Glomerular visceral epithelial cell (primary cell): ENCODE data around the gene SDF4.

ENCODE experiments used
- DNase-seq: peaks from one replicate; pipeline ENCODE4 v3.0.0-alpha.2; 2016; ENCODE audit errors: extremely low spot score

The SDF4 gene

DNA sequence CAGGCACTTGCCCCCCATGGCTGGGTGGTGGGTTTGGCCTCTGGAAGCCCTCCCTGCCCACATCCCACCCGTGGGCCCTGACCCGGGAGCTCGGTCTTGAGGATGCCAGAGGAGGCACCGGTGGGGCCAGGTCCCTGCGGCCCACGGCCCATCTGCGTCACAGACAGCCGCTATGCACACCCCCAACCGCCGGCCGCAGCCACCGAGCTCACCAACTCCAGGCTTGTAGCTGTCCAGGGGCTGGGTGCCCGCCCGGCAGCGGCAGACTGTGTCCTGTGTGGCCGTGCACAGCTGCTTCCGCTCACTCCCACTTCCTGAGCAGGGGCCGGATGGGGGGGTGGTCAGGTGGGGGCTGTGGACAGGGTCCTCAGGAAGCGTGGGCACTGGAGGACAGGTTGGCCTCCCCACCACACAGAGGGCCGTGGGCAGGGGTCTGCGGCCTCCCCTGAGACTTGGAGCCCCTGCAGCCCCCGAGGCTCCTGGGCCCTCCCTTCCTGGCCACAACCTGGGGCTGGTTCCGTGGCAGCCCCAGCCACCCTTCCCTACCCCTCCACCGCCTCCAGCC is 18.9 kb downstream of the SDF4 start:
- no peak for DNase-seq

DNA sequence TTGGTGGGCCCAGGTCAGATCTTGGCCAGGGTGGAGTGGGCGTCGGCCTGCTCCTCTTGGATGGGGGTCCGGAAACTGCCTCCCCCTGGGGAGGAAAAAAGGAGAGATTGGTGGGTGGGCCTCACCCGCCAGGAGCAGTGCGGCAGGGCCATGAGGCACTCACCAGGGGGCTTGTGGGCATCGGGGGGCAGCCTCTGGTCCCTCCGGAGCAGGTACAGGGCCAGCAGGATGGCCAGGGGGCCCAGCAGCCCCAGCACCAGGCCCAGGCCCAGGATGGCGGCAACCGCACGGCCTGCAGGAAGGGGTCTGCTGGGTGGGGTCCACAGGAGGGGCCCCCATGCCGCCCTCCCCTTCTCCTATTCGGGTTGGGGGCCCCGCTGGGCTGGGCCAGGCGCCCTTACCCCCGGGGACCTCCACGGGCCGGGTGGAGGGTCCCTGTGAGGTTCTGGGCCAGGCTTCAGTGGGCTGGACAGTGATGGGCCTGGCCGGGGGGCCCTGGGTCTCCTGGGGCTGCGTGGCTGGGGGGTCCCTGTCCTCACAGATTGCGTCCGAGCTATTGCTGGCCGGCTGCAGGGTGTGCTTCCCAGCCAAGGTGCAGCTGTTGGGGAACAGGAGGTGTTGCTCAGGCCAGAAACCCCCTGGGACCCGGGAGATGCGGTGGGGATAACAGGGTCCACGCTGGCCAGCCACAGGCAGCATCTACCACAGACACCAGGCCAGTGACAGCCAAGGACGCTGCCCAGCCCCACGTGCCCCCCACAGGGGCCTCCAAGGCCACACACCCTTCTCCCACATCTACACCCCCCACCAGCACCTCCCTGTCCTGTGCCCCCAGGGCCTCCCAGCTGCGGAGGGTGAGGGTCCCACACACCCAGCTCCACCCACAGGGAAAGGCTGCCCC is 20.0 kb downstream of the SDF4 start:
- no peak for DNase-seq

DNA sequence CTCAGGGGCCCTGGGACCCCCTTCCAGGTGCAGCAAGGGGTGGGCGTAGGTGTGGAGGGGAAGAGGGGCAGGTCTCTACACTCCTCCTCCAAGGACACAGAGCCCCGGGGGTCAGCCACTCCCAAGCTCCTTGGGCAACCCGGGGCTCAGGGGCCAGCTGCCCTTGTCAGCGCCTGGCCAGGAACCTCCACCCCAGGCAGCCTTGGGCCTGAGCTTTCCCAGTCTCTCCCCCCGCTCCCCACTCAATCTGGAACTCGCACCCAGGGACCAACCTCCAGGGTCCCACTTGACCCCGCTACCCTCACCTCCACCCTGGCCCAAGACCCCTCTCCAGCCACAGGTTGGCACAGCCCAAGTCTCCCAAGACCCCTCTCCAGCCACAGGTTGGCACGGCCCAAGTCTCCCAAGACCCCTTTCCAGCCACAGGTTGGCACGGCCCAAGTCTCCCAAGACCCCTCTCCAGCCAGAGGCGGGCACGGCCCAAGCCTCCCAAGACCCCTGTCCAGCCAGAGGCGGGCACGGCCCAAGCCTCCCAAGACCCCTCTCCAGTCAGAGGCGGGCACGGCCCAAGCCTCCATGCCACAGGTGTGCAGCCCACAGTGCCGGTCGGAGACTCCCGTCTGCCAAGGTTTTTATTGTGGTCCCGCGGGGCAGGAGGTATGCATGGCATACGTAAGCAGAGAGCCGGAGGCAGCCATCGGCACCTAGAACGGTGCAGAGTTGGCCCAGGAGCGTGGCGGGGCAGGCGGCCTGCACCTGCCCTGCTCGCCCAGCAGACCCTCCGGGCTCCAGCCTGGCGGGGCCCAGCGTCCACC is 20.9 kb downstream of the SDF4 start:
- DNase-seq, result no peak

DNA sequence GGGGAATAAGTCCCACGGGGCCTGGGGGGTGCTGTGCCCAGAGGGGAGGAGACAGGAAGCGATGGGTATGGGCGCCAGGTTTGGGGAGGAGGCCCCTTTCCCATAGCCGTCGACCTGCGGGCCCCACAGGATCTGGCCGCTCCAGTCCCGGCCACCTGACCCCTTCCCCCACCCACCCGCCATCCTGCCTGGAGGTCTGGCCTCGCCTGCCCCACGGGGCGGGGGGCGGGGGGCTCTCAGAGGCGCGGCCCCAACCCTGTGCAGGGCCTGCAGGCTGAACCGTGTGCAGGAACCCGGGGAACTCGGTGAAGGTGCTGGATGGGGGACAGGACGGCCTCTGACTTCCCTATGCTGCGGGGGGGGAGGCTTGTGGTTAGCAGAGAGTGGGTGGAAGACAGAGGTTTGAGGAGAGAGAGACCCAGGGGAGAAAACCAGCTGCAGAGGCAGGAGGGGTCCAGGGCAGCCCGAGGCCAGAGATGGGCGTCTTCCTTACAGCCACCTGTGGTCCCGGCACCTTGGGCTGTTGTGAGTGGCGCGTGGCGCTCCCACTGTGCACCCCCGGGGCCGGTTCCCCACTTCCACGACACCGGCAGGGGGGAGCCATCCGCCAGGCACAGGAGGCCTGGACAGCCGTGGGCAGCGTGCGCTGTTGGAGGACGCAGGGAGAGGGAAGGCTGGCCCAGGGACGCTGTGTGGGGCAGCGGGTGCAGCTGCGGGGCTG is 22.9 kb downstream of the SDF4 start:
- DNase-seq, result peak; percentile 45

DNA sequence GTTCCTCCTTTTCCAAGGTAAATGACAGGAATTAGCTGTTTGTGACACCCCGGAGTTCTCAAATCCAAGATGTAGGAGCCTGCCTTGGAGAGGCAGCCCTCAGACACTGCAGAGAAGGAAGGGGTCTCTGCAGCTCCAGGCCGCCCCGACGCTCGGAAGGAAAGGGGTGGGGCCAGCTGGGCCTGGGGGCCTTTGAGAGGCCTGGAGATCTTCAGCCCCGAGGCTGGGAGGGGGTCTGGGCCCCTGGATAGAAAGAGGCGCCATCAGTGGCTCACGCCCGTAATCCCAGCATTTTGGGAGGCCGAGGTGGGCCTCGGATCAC is 24.3 kb downstream of the SDF4 start:
- DNase-seq, result no peak

DNA sequence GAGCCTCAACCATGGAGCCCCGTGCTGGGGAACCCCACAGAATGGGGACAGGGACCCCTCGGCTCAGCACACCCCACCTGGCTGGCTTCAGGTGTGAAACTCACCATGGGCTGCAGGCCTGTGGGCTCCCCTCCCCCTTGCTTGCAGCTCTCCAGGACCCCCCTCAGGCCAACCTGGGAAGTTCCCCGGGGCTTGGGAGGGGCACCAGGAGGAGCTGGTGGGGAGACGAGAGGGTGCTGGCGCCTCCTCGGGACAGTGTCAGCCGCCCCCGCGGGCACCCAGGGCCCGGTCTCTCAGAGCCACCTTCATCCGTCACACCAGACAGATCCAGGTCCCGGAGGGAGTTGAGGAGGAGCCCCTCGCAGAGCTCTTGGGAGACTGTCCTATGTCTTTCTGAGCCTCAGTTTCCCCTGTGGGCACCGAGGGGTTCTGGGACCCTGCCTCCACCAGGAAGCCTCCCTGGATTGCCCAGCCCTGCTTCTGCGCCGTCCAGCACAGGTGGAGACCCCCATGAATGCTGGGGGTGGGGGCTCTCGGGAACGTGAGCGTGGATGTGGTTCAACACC is 24.8 kb downstream of the SDF4 start:
- no peak for DNase-seq

DNA sequence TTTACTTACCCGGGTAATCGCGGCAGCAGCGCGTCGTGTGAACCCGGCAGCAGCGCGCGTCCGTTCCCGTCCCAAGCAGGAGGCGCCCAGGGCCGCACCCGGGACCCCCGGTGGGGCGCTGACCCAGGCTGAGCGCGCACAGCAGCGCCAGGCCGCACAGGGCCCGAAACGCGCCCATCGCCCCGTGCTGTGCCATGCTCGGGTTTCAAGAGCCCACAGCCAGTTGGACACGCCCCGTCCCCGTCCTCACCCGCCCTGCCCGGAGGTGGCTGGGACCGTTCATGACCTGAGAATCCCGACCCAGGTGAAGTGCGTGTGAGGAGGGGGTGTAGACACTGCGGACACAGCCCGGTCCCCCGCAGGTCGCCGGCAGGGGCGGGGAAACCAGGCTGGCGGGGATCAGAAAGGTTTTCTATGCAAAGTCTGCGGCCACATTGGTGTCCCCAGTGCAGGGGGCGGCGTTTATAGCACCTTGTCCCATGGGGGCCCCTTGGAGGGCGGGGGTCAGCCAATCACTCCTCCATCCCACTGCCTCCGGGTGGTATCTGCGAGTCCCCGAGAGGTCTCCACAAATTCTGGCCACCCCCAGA is 25.3 kb downstream of the SDF4 start, which contains the start of gene TNFRSF18:
Gene TNFRSF18 (minus strand): TSS at position 217 of the 590 bp plus-strand sequence. CDS start 21 bp downstream, at position 196.
- DNase-seq, result no peak

DNA sequence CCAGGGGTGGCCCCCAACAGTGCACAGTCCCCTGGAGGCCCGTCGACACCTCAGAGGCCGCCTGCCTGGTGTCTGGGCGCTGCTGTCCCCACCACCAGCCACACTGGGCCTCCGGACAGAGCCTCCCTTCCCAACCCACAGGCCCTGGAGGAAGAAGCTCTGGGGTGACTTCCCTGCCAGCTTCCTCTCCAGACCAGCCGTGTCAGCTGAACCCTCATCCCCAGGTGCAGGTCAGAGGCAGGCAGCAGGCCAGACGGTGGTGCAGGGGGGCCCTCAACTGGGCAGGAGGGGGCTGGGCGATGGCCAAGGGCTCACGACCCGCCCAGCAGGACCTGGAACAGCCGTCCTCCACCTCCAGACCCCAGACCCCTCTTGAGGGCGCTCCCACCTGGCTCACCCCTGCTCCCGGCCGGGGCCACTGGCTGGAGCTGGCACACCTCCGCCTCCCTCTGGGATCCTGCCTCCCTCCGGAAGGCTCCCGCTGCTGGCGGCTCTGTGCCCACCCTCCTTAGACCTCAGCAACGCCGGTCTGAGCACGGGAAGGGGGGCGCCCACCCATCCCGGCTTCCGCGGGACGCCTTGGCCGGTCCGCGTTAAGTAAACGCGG is 25.9 kb downstream of the SDF4 start:
- DNase-seq, result no peak

DNA sequence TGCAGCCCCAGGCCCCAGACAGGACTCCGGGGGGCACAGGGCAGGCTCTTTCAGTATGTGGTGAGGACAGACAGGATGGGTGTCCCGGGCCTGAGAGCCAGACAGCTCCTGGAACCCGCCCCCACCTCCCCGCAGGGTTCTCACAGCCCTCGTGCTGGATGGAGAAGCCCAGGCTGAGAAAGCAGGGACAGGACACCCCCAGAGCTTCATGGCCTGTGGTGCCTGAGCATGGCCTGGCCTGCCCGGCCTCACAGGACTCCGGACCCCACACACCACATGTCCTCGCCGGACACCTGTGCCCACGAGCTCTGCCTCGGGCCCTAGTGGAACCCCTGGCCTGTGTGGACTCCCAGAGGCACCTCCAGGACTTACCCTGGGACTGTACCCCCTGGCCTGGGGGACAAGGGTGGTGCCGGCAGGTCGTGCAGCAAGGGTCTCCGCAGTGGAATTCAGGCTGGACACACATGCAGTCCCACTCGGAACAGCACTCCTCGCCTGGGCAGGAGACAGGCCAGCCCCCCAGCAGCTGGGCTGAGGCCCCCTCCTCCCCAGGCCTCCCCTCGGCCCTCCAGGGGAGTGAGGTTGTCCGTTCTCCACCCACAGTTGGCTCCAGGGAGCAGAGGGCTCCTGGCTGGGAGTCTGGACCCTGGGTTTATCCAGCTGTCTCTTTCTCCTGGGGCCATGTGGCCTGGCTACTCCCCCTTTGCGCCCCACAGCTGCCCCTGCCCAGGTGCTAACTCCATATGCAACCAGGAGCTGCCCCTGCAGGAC is 26.6 kb downstream of the SDF4 start:
- no peak for DNase-seq

DNA sequence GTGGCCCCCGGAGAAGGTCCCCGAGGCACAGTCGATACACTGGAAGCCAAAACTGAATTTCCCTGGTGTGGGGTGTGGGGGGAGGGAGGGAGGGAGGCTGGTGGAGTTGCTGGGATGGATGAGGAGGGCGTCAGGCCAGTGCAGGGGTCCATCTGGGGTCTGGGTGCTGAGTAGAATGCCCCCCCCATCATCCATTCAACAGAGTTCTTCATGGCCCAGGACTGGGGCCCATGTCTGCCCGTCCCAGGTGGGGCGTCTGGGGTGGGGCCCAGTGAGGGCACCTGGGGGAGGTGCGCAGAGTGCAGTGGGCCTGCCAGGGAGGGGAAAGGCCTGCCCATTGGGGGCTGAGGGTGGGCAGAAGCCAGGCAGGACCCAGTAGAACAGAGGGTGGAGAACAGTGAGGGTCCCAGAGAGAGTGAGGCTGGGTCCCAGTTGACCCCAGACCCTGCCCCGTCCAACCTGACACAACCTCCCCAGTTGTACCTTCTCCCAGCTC is 27.3 kb downstream of the SDF4 start:
- no peak for DNase-seq

DNA sequence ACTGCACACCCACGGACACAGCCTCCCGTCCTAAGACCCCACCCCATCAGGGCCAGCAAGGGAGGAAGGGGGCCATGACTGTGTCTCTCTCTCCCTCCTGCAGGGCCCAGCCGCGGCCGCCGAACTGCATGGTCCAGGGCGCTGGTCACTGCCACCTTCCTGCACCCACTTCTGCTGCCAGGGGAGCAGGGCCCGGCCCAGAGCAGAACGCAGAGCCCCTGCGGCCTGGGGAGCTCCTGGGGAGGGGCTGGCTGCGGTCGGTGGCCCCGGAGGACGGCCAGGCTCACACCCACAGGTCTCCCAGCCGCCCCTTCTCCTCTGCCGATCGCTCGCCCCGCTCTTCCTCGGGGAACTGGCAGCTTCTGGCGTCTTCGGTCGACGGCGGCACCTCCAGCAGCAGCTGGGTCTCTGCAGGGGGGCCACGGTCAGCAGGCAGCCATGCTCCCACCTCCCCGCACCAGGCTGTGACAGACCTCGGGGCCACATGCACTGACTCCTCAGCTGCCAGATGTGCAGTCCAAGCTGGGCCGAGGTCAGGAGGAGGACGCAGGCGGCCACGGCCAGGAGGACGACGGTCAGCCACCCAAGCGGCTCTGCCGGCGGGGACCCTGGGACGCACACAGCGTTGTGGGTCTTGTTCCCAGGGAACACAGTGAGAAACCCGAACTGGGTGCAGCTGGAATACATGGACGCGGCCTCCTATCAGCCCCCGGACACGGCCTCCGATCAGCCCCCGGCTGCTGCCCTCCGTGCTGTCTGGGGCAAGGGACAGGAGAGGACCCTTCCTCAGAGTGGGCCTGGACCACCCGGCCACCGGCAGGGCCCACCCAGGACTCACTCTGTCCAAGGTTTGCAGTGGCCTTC is 28.0 kb downstream of the SDF4 start:
- no peak for DNase-seq

DNA sequence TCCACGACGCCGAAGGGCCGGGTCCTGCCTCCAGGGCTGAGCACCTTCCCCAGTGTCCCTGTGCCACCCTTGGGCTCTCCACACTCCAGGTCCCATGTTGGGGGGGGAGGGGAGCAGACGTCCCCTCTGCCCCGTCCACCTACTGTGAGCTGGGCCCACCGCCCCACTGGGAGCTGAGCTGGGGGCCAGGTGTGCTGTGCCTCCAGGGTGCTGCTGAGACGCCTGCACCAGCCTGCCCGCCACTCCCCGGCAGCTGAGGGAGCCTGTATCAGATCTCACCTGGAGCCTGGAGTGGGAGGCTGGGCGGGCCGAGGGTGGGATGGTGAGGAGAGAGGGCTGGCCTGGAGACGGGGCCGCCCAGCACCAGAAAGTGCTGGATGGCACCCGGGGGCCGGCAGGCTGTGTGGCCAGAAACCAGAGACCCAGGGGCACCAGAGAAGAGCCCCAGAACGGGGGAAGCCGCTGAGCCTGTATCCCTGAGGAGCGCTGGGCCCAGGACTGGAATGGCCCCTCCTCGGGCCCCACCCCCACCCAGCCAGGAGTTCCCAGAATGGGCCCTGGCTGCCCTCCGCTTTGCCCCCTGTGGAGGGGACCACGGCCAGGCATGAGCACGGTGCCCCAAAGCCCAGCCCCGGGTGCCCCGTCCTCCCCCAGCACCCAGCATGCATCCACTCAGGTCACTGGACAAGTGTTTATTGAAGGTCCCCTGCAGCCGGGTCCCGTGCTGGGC is 28.8 kb downstream of the SDF4 start:
- DNase-seq, result no peak

DNA sequence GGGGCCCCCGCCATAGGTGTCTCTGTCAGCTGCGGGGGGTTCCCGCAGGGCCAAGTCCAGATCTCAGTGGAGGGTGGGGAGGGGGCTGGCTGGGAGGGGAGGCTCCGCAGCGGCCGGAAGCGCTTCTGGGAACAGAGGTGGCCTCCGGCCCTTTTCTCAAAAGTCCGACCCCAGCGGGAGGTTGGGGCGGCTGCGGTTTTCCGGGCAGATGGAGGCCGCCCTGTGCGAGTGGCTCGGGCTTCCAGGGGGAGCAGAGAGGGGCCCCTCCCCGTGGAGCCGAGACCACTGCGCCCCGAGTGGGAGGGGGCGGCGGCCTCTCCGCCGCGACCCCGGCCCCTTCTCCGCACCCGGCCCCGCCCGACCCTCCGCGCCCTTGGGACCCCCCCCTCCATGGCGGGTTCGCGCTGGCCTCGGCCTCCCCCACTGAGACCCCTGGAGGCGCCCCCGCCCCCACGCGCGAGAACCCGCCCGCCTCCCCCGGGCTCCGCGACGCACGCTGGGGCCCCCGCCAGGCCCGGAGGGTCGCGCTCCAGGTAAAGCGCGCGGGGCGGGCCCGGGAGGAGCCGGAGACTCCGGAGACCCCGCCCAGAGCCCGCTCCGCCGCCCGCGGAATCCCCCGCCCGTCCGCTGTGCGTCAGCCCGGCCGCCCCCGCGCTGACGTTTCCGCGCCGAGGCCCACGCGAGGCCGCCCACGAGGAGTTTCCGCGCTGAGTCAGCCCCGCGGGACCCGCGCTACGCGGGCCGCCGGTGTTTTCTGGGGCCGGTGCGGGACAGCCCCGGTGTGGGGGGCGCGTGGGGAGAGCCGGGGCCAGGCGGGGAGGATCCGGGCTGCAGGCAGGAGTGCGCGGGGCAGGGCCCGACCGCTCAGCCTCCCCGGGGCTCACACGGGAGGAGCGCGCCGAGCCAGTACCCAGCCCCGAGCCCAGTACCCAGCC is 30.7 kb downstream of the SDF4 start:
- peak; percentile 40 for DNase-seq

DNA sequence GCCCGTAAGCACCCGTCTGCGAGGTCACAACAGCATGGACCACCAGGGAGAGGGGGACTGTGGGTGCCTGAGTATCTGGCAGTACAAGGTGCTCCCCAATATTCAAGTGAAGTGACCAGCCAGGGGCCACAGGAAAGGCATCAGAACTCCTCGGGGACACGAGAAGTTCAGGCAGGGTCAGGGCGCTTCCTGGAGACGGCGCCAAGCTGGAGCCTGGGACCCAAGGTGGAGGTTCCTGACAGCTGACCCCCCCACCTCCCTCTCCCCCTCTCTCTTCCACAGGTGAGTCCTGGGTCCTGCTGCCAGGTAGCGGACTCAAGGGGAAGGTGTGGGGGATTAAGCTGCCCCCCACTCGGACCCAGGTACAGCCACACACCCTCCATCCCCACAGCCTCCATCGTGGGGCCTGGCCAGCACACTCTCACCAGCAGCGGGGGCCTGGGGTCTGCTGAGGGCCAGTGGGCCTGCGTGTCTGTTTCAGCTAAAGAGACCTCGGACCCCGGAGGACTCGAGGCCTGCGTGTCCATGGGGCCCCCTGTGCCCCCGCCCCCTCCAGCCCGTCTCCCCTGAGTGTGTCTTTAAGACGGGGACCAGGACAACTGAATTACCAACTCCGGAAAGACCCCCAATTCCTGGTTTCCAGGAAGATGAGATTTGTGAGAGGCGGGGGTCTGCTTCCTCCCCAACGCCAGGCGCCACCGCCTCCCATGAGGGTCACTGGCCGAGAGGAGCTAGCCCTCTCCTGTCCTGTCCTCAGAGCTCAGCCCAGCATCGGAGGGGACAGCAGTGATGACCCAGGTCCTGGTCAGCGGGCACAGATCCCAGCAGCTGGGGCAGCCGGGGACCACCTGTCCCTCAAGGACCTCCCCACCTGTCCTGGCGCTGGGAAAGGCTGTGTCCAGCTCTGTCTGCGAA is 31.6 kb downstream of the SDF4 start:
- DNase-seq, result no peak

DNA sequence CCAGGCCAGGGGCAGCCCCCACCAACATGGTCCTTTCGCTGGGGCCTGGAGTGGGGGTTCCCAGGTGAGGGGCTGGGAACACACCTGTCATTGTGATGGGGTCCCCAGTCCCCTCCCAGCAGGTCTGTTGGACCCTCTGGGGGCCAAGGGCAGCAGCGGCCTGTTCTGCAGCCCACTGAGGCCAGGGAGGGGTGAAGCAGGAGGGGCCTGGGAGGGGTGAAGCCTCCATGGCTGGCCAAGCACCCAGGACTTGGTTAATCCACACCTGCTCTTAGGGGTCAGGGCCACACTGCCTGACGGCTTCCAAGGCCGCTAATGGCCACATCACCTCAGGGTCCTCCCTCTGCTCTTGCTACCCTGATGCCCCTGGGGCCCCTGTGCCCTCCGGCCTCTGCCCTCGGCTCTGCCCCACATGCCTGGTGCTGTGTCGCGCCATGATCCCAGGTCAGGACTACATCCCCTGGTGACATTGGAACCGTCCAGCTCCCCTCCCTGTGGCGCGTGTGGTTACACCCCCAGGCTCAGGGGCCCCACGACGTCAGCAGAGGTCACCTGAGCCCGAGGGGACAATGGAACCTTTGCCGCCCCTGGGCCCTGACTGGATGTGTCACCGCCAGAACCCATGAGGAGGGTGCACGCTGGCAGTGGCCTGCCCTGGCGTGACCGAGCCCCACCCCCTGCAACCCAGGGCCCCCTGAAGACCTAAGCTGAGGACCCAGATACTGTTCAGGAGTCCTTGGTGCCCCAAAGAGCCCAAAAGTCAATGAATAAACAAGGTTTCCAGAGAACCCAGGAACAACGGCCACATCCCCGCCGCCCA is 32.5 kb downstream of the SDF4 start:
- DNase-seq, result no peak
